Caco-2 (cell line): ENCODE data around the gene KIF16B. TPM values are rescaled to one million over a fixed set of nuclear protein-coding genes. Genes with fewer than 3 reads are reported as not detected.

ENCODE experiments used
- BruUV-seq: library from RNA; stranded (reverse); fragments of 400-500 nt; replicated peaks from 2 replicates; lab custom pipeline; 2021; lab: Mats Ljungman, UMichigan
- CTCF ChIA-PET: fragments of 300-600 bp; sonication (Branson Sonifier 250); formaldehyde crosslinking; loops from one replicate; lab custom pipeline; 2022; ENCODE audit warnings: antibody characterized with exemption; lab: Charles Lee
- POLR2A ChIA-PET: fragments of 300-600 bp; sonication (Branson Sonifier 250); formaldehyde crosslinking; loops from one replicate; lab custom pipeline; 2022; ENCODE audit warnings: antibody characterized with exemption; lab: Charles Lee
- DNase-seq, 2 experiments: peaks; one replicate each; pipeline versions ENCODE4 v3.0.0 to v3.0.0-alpha.2; 2020 to 2022
- H3K27me3 ChIP-seq: replicated peaks from 2 replicates; pipeline ENCODE4 v1.6.0; 2011; ENCODE audit warnings: low read length; ENCODE audit not compliant: control insufficient read depth, insufficient read depth
- H3K36me3 ChIP-seq: 2 replicates; pipeline ENCODE4 v1.5.1; 2011; ENCODE audit warnings: low read length; ENCODE audit not compliant: control insufficient read depth, insufficient read depth
- H3K4me1 ChIP-seq: fragments of 250-450 bp; sonication (Bioruptor Pico); 2 replicates; pipeline ENCODE4 v1.5.1; 2020; ENCODE audit warnings: mild to moderate bottlenecking
- H3K4me3 ChIP-seq: 2 replicates; pipeline ENCODE4 v1.5.1; 2011; ENCODE audit warnings: low read depth, mild to moderate bottlenecking, control low read depth, low read length
- H3K9me3 ChIP-seq: fragments of 250-450 bp; sonication (Bioruptor Pico); 2 replicates; pipeline ENCODE4 v1.5.1; 2020; ENCODE audit warnings: mild to moderate bottlenecking, moderate library complexity
- H3K27ac Mint-ChIP-seq: one replicate; pipeline ENCODE4 v1.8.0; 2022; ENCODE audit warnings: mixed read lengths; ENCODE audit not compliant: unreplicated experiment
- H3K27me3 Mint-ChIP-seq: one replicate; pipeline ENCODE4 v1.8.0; 2022; ENCODE audit warnings: mixed read lengths; ENCODE audit not compliant: insufficient read depth, unreplicated experiment
- H3K36me3 Mint-ChIP-seq: one replicate; pipeline ENCODE4 v1.8.0; 2022; ENCODE audit warnings: mild to moderate bottlenecking, mixed read lengths; ENCODE audit not compliant: insufficient read depth, unreplicated experiment
- H3K4me1 Mint-ChIP-seq: one replicate; pipeline ENCODE4 v1.8.0; 2022; ENCODE audit warnings: low read depth, mixed read lengths; ENCODE audit not compliant: unreplicated experiment
- H3K4me3 Mint-ChIP-seq: one replicate; pipeline ENCODE4 v1.8.0; 2022; ENCODE audit warnings: mild to moderate bottlenecking, moderate library complexity, mixed read lengths; ENCODE audit not compliant: unreplicated experiment
- H3K9me3 Mint-ChIP-seq: one replicate; pipeline ENCODE4 v1.8.0; 2022; ENCODE audit warnings: mixed read lengths; ENCODE audit not compliant: unreplicated experiment
- CTCF ChIP-seq, 2 experiments: fragments of 200-600 bp in 1 of 2; IDR thresholded peaks; 1 replicate in 1 of 2; 2 replicates in 1 of 2; pipeline versions ENCODE4 v1.5.1 to v1.8.0; 2011 to 2022; ENCODE audit warnings: antibody characterized with exemption in 1 of 2, control low read depth in 1 of 2, inconsistent platforms in 1 of 2, low read depth in 1 of 2, low read length in 1 of 2, mild to moderate bottlenecking in 1 of 2, moderate library complexity in 1 of 2; ENCODE audit not compliant: insufficient read depth in 1 of 2, severe bottlenecking in 1 of 2, unreplicated experiment in 1 of 2
- intact Hi-C: fragments of 100-400 bp; cut with micrococcal nuclease; formaldehyde crosslinking; loops from one replicate; pipeline ENCODE4 v1.10.0; 2022; ENCODE audit not compliant: unreplicated experiment
- total RNA-seq: library from RNA; stranded (reverse); gene quantifications from 2 replicates; pipeline ENCODE4 v1.2.3, GENCODE V29; 2022

The KIF16B gene
- total RNA-seq, 1 experiment from 2014 or later: 11.3 TPM

- Mint-ChIP-seq H3K27me3 (no peaks in the 10 kb centered on the region), H3K4me3 (no peak overlapping the region), H3K36me3 (no peaks in the 10 kb centered on the region), H3K27ac (no peak overlapping the region), H3K9me3 (peaks cover 22% of the 10 kb centered on the region), H3K4me1 (no peaks in the 10 kb centered on the region)
- intact Hi-C loops: no loop called here
- Histone ChIP-seq H3K27me3 (no peaks in the 10 kb centered on the region), H3K4me1 (no peaks in the 10 kb centered on the region), H3K9me3 (peaks cover 10% of the 10 kb centered on the region), H3K4me3 (no peak overlapping the region), H3K36me3 (no peaks in the 10 kb centered on the region)
- BruUV-seq: no TSS peak
- POLR2A ChIA-PET: no interaction called here
- no peak for TF ChIP-seq CTCF (IDR thresholded peaks at IDR 0.05; ENCODE audit: insufficient read depth in 1 of 2, low read depth in 1 of 2, low read length in 1 of 2, severe bottlenecking in 1 of 2, unreplicated experiment in 1 of 2)
- DNase-seq: no peak
- CTCF ChIA-PET: no interaction called here
These were observed 309.7 kb downstream of the KIF16B start for GRCh38 chr20:16263582-16263981.

- ChIA-PET CTCF (no interaction called here), POLR2A (interaction anchor here (0.6 kb wide), 1 partner anchor 8 kb away, joined by 15 read pairs; no protein-coding TSS in a partner anchor)
- peaks cover 22% of the 10 kb centered on the region for H3K9me3 Mint-ChIP-seq
- BruUV-seq: no TSS peak
- no peaks in the 10 kb centered on the region for H3K36me3 Mint-ChIP-seq
- Histone ChIP-seq H3K9me3 (peaks cover 10% of the 10 kb centered on the region), H3K4me1 (no peaks in the 10 kb centered on the region), H3K4me3 (no peak overlapping the region), H3K36me3 (no peaks in the 10 kb centered on the region), H3K27me3 (no peaks in the 10 kb centered on the region)
- no peak overlapping the region for H3K4me3 Mint-ChIP-seq
- no peaks in the 10 kb centered on the region for H3K4me1 Mint-ChIP-seq
- intact Hi-C loops: no loop called here
- no peak overlapping the region for H3K27ac Mint-ChIP-seq
- H3K27me3 Mint-ChIP-seq: no peaks in the 10 kb centered on the region
- no peak for DNase-seq
- no peak for TF ChIP-seq CTCF (IDR thresholded peaks at IDR 0.05; ENCODE audit: insufficient read depth in 1 of 2, low read depth in 1 of 2, low read length in 1 of 2, severe bottlenecking in 1 of 2, unreplicated experiment in 1 of 2)
These were observed 310.7 kb downstream of the KIF16B start for GRCh38 chr20:16262594-16262993.

- Histone ChIP-seq H3K36me3 (no peaks in the 10 kb centered on the region), H3K4me3 (no peak overlapping the region), H3K9me3 (peaks cover 10% of the 10 kb centered on the region), H3K4me1 (no peaks in the 10 kb centered on the region), H3K27me3 (no peaks in the 10 kb centered on the region)
- no peak for DNase-seq
- BruUV-seq: no TSS peak
- Mint-ChIP-seq H3K4me3 (no peak overlapping the region), H3K36me3 (no peaks in the 10 kb centered on the region), H3K27ac (no peak overlapping the region), H3K4me1 (no peaks in the 10 kb centered on the region), H3K27me3 (no peaks in the 10 kb centered on the region), H3K9me3 (peaks cover 15% of the 10 kb centered on the region)
- no peak for TF ChIP-seq CTCF (IDR thresholded peaks at IDR 0.05; ENCODE audit: insufficient read depth in 1 of 2, low read depth in 1 of 2, low read length in 1 of 2, severe bottlenecking in 1 of 2, unreplicated experiment in 1 of 2)
- CTCF ChIA-PET: no interaction called here
- intact Hi-C loops: no loop called here
- POLR2A ChIA-PET: no interaction called here
These were observed 311.4 kb downstream of the KIF16B start for GRCh38 chr20:16261733-16262273.
